HCT116 (cell line): Measurements from ENCODE around the gene BICDL2. TPM values are rescaled to one million over a fixed set of nuclear protein-coding genes. Genes with fewer than 3 reads are reported as not detected.
"Not testable (repeated sequence)": the region's sequence is repeated elsewhere in the genome, so short reads cannot be mapped to it uniquely, and the experiment has no call there.

Experiments
- ATAC-seq: fragments of 200-7000 bp; cut with Tn5 transposase; 2 replicates; pipeline ENCODE4 v1.9.1; 2020; ENCODE audit warnings: mild to moderate bottlenecking, moderate library complexity
- BruUV-seq: library from RNA; stranded (reverse); fragments of 400-500 nt; replicated peaks from 2 replicates; lab custom pipeline; 2021; lab: Mats Ljungman, UMichigan
- CTCF ChIA-PET: fragments of 300-600 bp; sonication (Branson Sonifier 250); formaldehyde crosslinking; loops from one replicate; lab custom pipeline; 2021; ENCODE audit warnings: antibody characterized with exemption; lab: Charles Lee
- POLR2A ChIA-PET: fragments of 300-600, 350-600 bp; sonication (Branson Sonifier 250); formaldehyde crosslinking; loops from one replicate; lab custom pipeline; 2021; ENCODE audit warnings: antibody characterized with exemption; lab: Charles Lee
- RAD21 ChIA-PET, 2 experiments: fragments of 300-600 bp; sonication (Branson Sonifier 250); formaldehyde crosslinking; loops; one replicate each; lab custom pipeline; 2023; ENCODE audit warnings: low total read pairs in 2 of 2; ENCODE audit not compliant: uncharacterized antibody in 2 of 2, unreplicated experiment in 2 of 2, low non-redundant PET in 1 of 2; lab: Charles Lee
- DNase-seq: peaks from one replicate; pipeline ENCODE4 v3.0.0-alpha.2; 2010; ENCODE audit warnings: low read depth, low spot score
- H2AFZ ChIP-seq: fragments of 200-600 bp; shearing (Covaris generic), sonication (generic); 2 replicates; pipeline ENCODE4 v1.6.1; 2017; ENCODE audit warnings: low read depth, mixed run types, mixed read lengths, antibody characterized with exemption, low read length; ENCODE audit not compliant: poor library complexity, severe bottlenecking
- H3K27ac ChIP-seq: 2 replicates; pipeline ENCODE4 v1.5.1; 2012; ENCODE audit warnings: low read depth, low read length
- H3K27me3 ChIP-seq: fragments of 200-600 bp; sonication (generic); 2 replicates; pipeline ENCODE4 v1.6.1; 2016; ENCODE audit warnings: mixed run types, low read length, mixed read lengths; ENCODE audit not compliant: insufficient read depth
- H3K36me3 ChIP-seq, 2 experiments: fragments of 200-500 bp in 1 of 2; fragments of 200-600 bp in 1 of 2; sonication (Bioruptor generic) in 1 of 2; sonication (generic) in 1 of 2; 2 replicates each; pipeline versions ENCODE4 v1.5.1 to v1.6.1; 2014 to 2016; ENCODE audit warnings: low read length in 2 of 2, inconsistent platforms in 1 of 2, mixed read lengths in 1 of 2, mixed run types in 1 of 2; ENCODE audit not compliant: insufficient read depth in 2 of 2, control insufficient read depth in 1 of 2
- H3K4me1 ChIP-seq, 2 experiments: fragments of 200-600 bp in 1 of 2; sonication (generic) in 1 of 2; 2 replicates each; pipeline versions ENCODE4 v1.5.1 to v1.6.1; 2012 to 2017; ENCODE audit warnings: low read length in 2 of 2, inconsistent platforms in 1 of 2, mild to moderate bottlenecking in 1 of 2, mixed read lengths in 1 of 2, mixed run types in 1 of 2, moderate library complexity in 1 of 2; ENCODE audit not compliant: insufficient read depth in 2 of 2, control insufficient read depth in 1 of 2
- H3K4me2 ChIP-seq: fragments of 200-600 bp; sonication (generic); 2 replicates; pipeline ENCODE4 v1.6.1; 2017; ENCODE audit warnings: mixed run types, low read length, mixed read lengths
- H3K4me3 ChIP-seq, 2 experiments: fragments of 200-600 bp in 1 of 2; sonication (generic) in 1 of 2; replicated peaks in 1 of 2; 2 replicates each; pipeline ENCODE4 v1.5.1; 2011 to 2016; ENCODE audit warnings: low read length in 2 of 2, control low read depth in 1 of 2, low read depth in 1 of 2, mild to moderate bottlenecking in 1 of 2, mixed read lengths in 1 of 2, mixed run types in 1 of 2
- H3K79me2 ChIP-seq: fragments of 200-600 bp; sonication (generic); 2 replicates; pipeline ENCODE4 v1.6.1; 2017; ENCODE audit warnings: mild to moderate bottlenecking, mixed run types, low read length, moderate library complexity, mixed read lengths; ENCODE audit not compliant: insufficient read depth
- H3K9ac ChIP-seq: fragments of 200-600 bp; sonication (generic); 2 replicates; pipeline ENCODE4 v1.6.1; 2016; ENCODE audit warnings: low read length, mixed read lengths
- H3K9me2 ChIP-seq: fragments of 200-600 bp; sonication (generic), shearing (Covaris generic); 2 replicates; pipeline ENCODE4 v1.6.1; 2017; ENCODE audit warnings: mixed run types, mild to moderate bottlenecking, moderate library complexity; ENCODE audit not compliant: insufficient read depth
- H3K9me3 ChIP-seq, 2 experiments: fragments of 200-500 bp in 1 of 2; fragments of 200-600 bp in 1 of 2; sonication (Bioruptor generic) in 1 of 2; sonication (generic) in 1 of 2; 2 replicates each; pipeline ENCODE4 v1.6.1; 2014 to 2017; ENCODE audit warnings: low read length in 2 of 2, mixed read lengths in 2 of 2, inconsistent platforms in 1 of 2, low read depth in 1 of 2, mild to moderate bottlenecking in 1 of 2, mixed run types in 1 of 2, moderate library complexity in 1 of 2; ENCODE audit not compliant: control insufficient read depth in 1 of 2, insufficient read depth in 1 of 2
- H4K20me1 ChIP-seq: fragments of 200-600 bp; sonication (generic), shearing (Covaris generic); 2 replicates; pipeline ENCODE4 v1.6.1; 2017; ENCODE audit warnings: mixed run types, mild to moderate bottlenecking, moderate library complexity; ENCODE audit not compliant: insufficient read depth
- CTCF ChIP-seq, 3 experiments: fragments of 200-600 bp in 1 of 3; sonication (generic) in 1 of 3; IDR thresholded peaks in 2 of 3; conservative IDR thresholded peaks in 1 of 3; 2 replicates each; pipeline ENCODE4 v1.5.1; 2012 to 2017; ENCODE audit warnings: low read depth in 2 of 3, low read length in 2 of 3, antibody characterized with exemption in 1 of 3, borderline replicate concordance in 1 of 3, control low read depth in 1 of 3, mild to moderate bottlenecking in 1 of 3, mixed read lengths in 1 of 3, mixed run types in 1 of 3, moderate library complexity in 1 of 3; ENCODE audit not compliant: insufficient read depth in 1 of 3
- POLR2A ChIP-seq: IDR thresholded peaks from 2 replicates; pipeline ENCODE4 v1.7.0; 2011; ENCODE audit warnings: borderline replicate concordance; ENCODE audit not compliant: insufficient read depth, insufficient read length; ENCODE audit errors: extremely low read depth
- RAD21 ChIP-seq: IDR thresholded peaks from 2 replicates; pipeline ENCODE4 v1.6.1; 2012; ENCODE audit warnings: low read depth, mild to moderate bottlenecking
- REST ChIP-seq: IDR thresholded peaks from 2 replicates; pipeline ENCODE4 v1.6.1; 2012; ENCODE audit warnings: low read depth
- SIN3A ChIP-seq: IDR thresholded peaks from 2 replicates; pipeline ENCODE4 v1.6.1; 2012; ENCODE audit warnings: low read depth
- SRF ChIP-seq: IDR thresholded peaks from 2 replicates; pipeline ENCODE4 v1.6.1; 2012; ENCODE audit warnings: low read depth
- YY1 ChIP-seq: IDR thresholded peaks from 2 replicates; pipeline ENCODE4 v1.6.1; 2011; ENCODE audit warnings: low read length, low read depth, moderate library complexity, mild to moderate bottlenecking; ENCODE audit not compliant: insufficient replicate concordance; ENCODE audit errors: extremely low read depth
- intact Hi-C: fragments of 100-400 bp; cut with micrococcal nuclease; formaldehyde crosslinking; loops from 2 replicates; pipeline ENCODE4 v1.10.0; 2022
- total RNA-seq: library from RNA; stranded (reverse); gene quantifications from one replicate; pipeline ENCODE4 v1.2.1, GENCODE V29; 2021; ENCODE audit not compliant: unreplicated experiment
- TF ChIP-seq, protein P1 (sequence below): IDR thresholded peaks from 2 replicates; pipeline ENCODE4 v1.6.1; 2011; ENCODE audit warnings: mild to moderate bottlenecking, low read length, moderate library complexity; ENCODE audit not compliant: insufficient replicate concordance; ENCODE audit errors: extremely low read depth

Gene BICDL2
- total RNA-seq, 1 experiment from 2014 or later: 21.3 TPM

GRCh38 chr16:3076577-3076976 is 39.8 kb upstream of the BICDL2 start:
- ChIA-PET POLR2A (no interaction called here), RAD21 (no interaction called here), CTCF (no interaction called here)
- no TSS peak for BruUV-seq
- TF ChIP-seq, protein P1, sequence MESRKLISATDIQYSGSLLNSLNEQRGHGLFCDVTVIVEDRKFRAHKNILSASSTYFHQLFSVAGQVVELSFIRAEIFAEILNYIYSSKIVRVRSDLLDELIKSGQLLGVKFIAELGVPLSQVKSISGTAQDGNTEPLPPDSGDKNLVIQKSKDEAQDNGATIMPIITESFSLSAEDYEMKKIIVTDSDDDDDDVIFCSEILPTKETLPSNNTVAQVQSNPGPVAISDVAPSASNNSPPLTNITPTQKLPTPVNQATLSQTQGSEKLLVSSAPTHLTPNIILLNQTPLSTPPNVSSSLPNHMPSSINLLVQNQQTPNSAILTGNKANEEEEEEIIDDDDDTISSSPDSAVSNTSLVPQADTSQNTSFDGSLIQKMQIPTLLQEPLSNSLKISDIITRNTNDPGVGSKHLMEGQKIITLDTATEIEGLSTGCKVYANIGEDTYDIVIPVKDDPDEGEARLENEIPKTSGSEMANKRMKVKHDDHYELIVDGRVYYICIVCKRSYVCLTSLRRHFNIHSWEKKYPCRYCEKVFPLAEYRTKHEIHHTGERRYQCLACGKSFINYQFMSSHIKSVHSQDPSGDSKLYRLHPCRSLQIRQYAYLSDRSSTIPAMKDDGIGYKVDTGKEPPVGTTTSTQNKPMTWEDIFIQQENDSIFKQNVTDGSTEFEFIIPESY: no peak
- TF ChIP-seq POLR2A (no peak), SIN3A (no peak), REST (no peak), RAD21 (no peak), YY1 (no peak), SRF (no peak), CTCF (IDR thresholded peaks at IDR 0.05 in 2 of 3, conservative IDR thresholded peaks at IDR 0.05 in 1 of 3; ENCODE audit: borderline replicate concordance in 1 of 3, insufficient read depth in 1 of 3, low read depth in 2 of 3, low read length in 2 of 3) (no peak)
- Histone ChIP-seq H3K27me3 (no peaks in the 10 kb centered on the region), H3K9me3 (no peaks in the 10 kb centered on the region), H3K4me3 (no peak overlapping the region), H3K4me1 (no peaks in the 10 kb centered on the region), H3K27ac (no peak overlapping the region), H3K79me2 (no peaks in the 10 kb centered on the region), H2AFZ (no peak overlapping the region), H3K9ac (no peak overlapping the region), H3K36me3 (no peaks in the 10 kb centered on the region), H3K4me2 (no peak overlapping the region), H4K20me1 (no peaks in the 10 kb centered on the region), H3K9me2 (no peaks in the 10 kb centered on the region)
- no peak for ATAC-seq
- intact Hi-C loops: no loop called here
- DNase-seq: no peak

GRCh38 chr16:3075946-3076345 is 39.2 kb upstream of the BICDL2 start:
- H3K79me2 ChIP-seq, intact Hi-C loops, POLR2A ChIA-PET, H3K4me1 ChIP-seq, CTCF ChIA-PET, DNase-seq, H3K4me2 ChIP-seq, H3K4me3 ChIP-seq, ATAC-seq, RAD21 ChIA-PET, H3K9me2 ChIP-seq, H4K20me1 ChIP-seq, H3K36me3 ChIP-seq, H3K9me3 ChIP-seq, H3K9ac ChIP-seq, H3K27ac ChIP-seq, H3K27me3 ChIP-seq, H2AFZ ChIP-seq, BruUV-seq: not testable (repeated sequence)
